Testis (tissue), 2 donors: Measurements from ENCODE around the gene SECTM1.

Experiments used
- POLR2A ChIP-seq: fragments of 450-650 bp; IDR thresholded peaks from one replicate; pipeline ENCODE4 v1.6.1; 2017; ENCODE audit warnings: antibody characterized with exemption, mild to moderate bottlenecking, moderate library complexity
- TF ChIP-seq, protein P1 (sequence below), 3 experiments: fragments of 450-650 bp in 2 of 3; fragments of 200-600 bp in 1 of 3; sonication (generic) in 1 of 3; IDR thresholded peaks; one replicate each; pipeline ENCODE4 v1.5.1; 2016 to 2019; ENCODE audit warnings: antibody characterized with exemption in 3 of 3, mild to moderate bottlenecking in 2 of 3, moderate library complexity in 1 of 3

DNA sequence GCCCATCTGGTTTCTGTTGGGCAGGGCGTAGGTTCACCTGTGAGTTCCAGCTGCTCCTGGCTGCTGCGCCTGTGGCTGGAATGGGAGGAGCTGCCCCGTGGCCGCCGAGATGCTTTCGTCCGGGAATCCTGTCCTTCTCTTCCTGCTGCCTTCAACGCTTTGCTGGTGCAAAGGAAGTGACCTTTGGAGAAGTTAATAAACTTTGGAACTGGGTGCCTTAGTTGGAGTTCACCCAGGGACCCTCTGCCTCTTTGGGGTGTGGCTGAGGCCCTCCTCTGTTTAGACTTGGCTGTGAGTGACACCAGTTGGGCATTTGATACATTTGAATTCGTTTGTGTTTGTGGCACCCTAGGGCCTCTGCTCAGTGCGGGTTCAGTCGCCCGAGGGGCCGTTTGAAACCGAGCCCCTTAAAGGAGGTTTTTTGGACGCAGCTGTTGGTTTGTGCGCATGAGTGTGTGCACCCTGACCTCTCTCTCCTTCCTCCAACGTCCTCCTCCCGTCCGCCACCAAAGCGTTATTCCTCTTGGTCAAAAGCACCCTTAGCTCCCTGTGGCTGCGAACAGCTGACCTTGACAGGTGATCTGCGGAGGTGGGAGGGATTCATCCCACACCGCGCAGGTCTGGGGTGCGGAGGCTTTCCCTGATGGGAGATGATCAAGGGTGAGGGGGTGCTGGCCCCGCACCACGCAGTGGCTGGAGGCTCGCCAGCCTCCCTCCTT, 9.0 kb upstream of the SECTM1 start:
- TF ChIP-seq, protein P1, sequence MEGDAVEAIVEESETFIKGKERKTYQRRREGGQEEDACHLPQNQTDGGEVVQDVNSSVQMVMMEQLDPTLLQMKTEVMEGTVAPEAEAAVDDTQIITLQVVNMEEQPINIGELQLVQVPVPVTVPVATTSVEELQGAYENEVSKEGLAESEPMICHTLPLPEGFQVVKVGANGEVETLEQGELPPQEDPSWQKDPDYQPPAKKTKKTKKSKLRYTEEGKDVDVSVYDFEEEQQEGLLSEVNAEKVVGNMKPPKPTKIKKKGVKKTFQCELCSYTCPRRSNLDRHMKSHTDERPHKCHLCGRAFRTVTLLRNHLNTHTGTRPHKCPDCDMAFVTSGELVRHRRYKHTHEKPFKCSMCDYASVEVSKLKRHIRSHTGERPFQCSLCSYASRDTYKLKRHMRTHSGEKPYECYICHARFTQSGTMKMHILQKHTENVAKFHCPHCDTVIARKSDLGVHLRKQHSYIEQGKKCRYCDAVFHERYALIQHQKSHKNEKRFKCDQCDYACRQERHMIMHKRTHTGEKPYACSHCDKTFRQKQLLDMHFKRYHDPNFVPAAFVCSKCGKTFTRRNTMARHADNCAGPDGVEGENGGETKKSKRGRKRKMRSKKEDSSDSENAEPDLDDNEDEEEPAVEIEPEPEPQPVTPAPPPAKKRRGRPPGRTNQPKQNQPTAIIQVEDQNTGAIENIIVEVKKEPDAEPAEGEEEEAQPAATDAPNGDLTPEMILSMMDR (IDR thresholded peaks at IDR 0.05) = no peak
- TF ChIP-seq POLR2A = no peak
